Measurements from ENCODE around the gene CCDC177.

CCDC177 gene

GRCh38 chr14:69573205-69573830, 1.4 kb downstream of the CCDC177 start:
- no peak for TF ChIP-seq CTCF (IDR thresholded peaks at IDR 0.05; ENCODE audit: low read depth, low read length)
- no peak overlapping the region for H3K4me3 ChIP-seq (ENCODE audit: low read depth, low read length)

GRCh38 chr14:69572841-69573135, 1.9 kb downstream of the CCDC177 start:
- no peak for TF ChIP-seq CTCF (IDR thresholded peaks at IDR 0.05; ENCODE audit: low read depth, low read length)

GRCh38 chr14:69572030-69572840, 2.4 kb downstream of the CCDC177 start:
- no peak overlapping the region for H3K4me3 ChIP-seq (ENCODE audit: low read depth, low read length)
- TF ChIP-seq CTCF (IDR thresholded peaks at IDR 0.05; ENCODE audit: low read depth, low read length): no peak

More at GRCh38 chr14:69572841-69573135, 1.9 kb downstream of the CCDC177 start:
- no peak overlapping the region for H3K4me3 ChIP-seq (ENCODE audit: low read depth, low read length)

GRCh38 chr14:69571449-69572029, 3.1 kb downstream of the CCDC177 start:
- TF ChIP-seq CTCF (IDR thresholded peaks at IDR 0.05; ENCODE audit: low read depth, low read length): no peak
- H3K4me3 ChIP-seq (ENCODE audit: low read depth, low read length): no peak overlapping the region

- H3K4me3 ChIP-seq (ENCODE audit: low read depth, low read length): no peak overlapping the region
- no peak for TF ChIP-seq CTCF (IDR thresholded peaks at IDR 0.05; ENCODE audit: low read depth, low read length)
Observed at GRCh38 chr14:69570836-69571330, 3.8 kb downstream of the CCDC177 start.

- no peak for TF ChIP-seq CTCF (IDR thresholded peaks at IDR 0.05; ENCODE audit: low read depth, low read length)
- no peak overlapping the region for H3K4me3 ChIP-seq (ENCODE audit: low read depth, low read length)
Observed at GRCh38 chr14:69569859-69570258, 4.8 kb downstream of the CCDC177 start.

GRCh38 chr14:69567563-69567962, 7.1 kb downstream of the CCDC177 start:
- H3K4me3 ChIP-seq (ENCODE audit: low read depth, low read length): no peak overlapping the region
- TF ChIP-seq CTCF (IDR thresholded peaks at IDR 0.05; ENCODE audit: low read depth, low read length): no peak
